Karpas-422 (cell line): ENCODE measurements around the gene SLC1A2. TPM values are rescaled to one million over a fixed set of nuclear protein-coding genes. Genes with fewer than 3 reads are reported as not detected.

Experiments
- DNase-seq: peaks from one replicate; pipeline ENCODE4 v3.0.0-alpha.2; 2015
- H2AFZ ChIP-seq: fragments of 200-600 bp; sonication (generic); 2 replicates; pipeline ENCODE4 v1.6.1; 2014; ENCODE audit warnings: antibody characterized with exemption, low read length, mixed read lengths
- H3K27ac ChIP-seq: fragments of 200-600 bp; sonication (generic); 2 replicates; pipeline ENCODE4 v1.5.1; 2014; ENCODE audit warnings: mild to moderate bottlenecking, low read length, moderate library complexity
- H3K27me3 ChIP-seq: fragments of 200-600 bp; sonication (generic); 2 replicates; pipeline ENCODE4 v1.6.1; 2014; ENCODE audit warnings: low read length, mixed read lengths
- H3K36me3 ChIP-seq: fragments of 200-600 bp; sonication (generic); 2 replicates; pipeline ENCODE4 v1.6.1; 2014; ENCODE audit warnings: low read length, mixed read lengths; ENCODE audit not compliant: insufficient read depth
- H3K4me1 ChIP-seq: fragments of 200-600 bp; sonication (generic); 2 replicates; pipeline ENCODE4 v1.6.1; 2014; ENCODE audit warnings: mild to moderate bottlenecking, low read length, mixed read lengths
- H3K4me2 ChIP-seq: fragments of 200-600 bp; sonication (generic); 2 replicates; pipeline ENCODE4 v1.6.1; 2014; ENCODE audit warnings: low read length, low read depth, mild to moderate bottlenecking; ENCODE audit not compliant: poor library complexity, severe bottlenecking
- H3K4me3 ChIP-seq: fragments of 200-600 bp; sonication (generic); 2 replicates; pipeline ENCODE4 v1.5.1; 2014; ENCODE audit warnings: mild to moderate bottlenecking, antibody characterized with exemption, low read length, mixed read lengths
- H3K79me2 ChIP-seq: fragments of 200-600 bp; sonication (generic); 2 replicates; pipeline ENCODE4 v1.6.1; 2014; ENCODE audit warnings: mild to moderate bottlenecking, low read length, mixed read lengths
- H3K9ac ChIP-seq: fragments of 200-600 bp; sonication (generic); 2 replicates; pipeline ENCODE4 v1.6.0; 2014; ENCODE audit warnings: low read length
- H3K9me2 ChIP-seq: fragments of 200-600 bp; sonication (generic), shearing (Covaris generic); replicated peaks from 2 replicates; pipeline ENCODE4 v1.6.0; 2014; ENCODE audit warnings: mild to moderate bottlenecking, low read length, moderate library complexity; ENCODE audit not compliant: insufficient read depth
- H3K9me3 ChIP-seq: fragments of 300-700, 200-600 bp; sonication (generic); 2 replicates; pipeline ENCODE4 v1.6.1; 2014; ENCODE audit warnings: low read length, mixed read lengths
- H4K20me1 ChIP-seq: fragments of 200-600 bp; sonication (generic); 2 replicates; pipeline ENCODE4 v1.6.1; 2014; ENCODE audit warnings: mild to moderate bottlenecking, antibody characterized with exemption, low read length, low read depth; ENCODE audit not compliant: insufficient read depth
- total RNA-seq: library from RNA; depleted of rRNA; stranded (reverse); fragments of >200 nt; shearing (Covaris generic); gene quantifications from 2 replicates; pipeline ENCODE4 v1.2.3, GENCODE V29; 2014; ENCODE audit warnings: low replicate concordance

The SLC1A2 gene
- total RNA-seq, 1 experiment from 2014 or later, result not detected

DNA sequence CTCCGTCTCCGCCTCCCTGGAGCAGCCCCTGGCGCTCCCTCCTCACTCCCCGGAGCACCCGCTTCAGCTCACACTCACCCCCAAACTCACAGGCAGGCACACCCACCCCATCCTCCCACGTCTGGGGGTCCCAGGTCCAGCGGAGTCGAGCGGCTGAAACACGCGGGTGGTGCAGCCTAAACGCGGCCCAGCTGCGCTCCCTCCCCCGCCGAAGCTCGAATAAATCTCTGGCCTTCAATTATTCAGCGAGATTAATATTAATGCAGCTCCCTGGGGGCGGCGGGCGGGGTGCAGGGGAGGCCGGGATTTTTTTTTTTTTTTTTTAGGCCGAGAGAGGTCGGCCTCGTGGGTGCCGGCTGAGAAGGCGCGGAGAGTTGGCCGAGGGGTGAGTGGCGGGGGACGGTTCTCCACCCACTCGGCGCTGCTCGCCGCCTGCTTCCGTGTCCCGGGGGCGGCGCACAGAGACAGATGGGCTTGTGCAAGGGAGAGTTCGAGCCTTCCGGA is 524 bp upstream of the SLC1A2 start:
- no peak overlapping the region for H3K27ac ChIP-seq
- DNase-seq, result no peak
- H3K9ac ChIP-seq, result no peak overlapping the region
- no peaks in the 10 kb centered on the region for H3K4me1 ChIP-seq
- H4K20me1 ChIP-seq, result no peaks in the 10 kb centered on the region
- H3K4me2 ChIP-seq, result no peak overlapping the region
- no peaks in the 10 kb centered on the region for H3K9me2 ChIP-seq
- no peaks in the 10 kb centered on the region for H3K36me3 ChIP-seq
- no peaks in the 10 kb centered on the region for H3K9me3 ChIP-seq
- no peaks in the 10 kb centered on the region for H3K79me2 ChIP-seq
- no peak overlapping the region for H3K4me3 ChIP-seq
- no peaks in the 10 kb centered on the region for H3K27me3 ChIP-seq
- no peak overlapping the region for H2AFZ ChIP-seq

DNA sequence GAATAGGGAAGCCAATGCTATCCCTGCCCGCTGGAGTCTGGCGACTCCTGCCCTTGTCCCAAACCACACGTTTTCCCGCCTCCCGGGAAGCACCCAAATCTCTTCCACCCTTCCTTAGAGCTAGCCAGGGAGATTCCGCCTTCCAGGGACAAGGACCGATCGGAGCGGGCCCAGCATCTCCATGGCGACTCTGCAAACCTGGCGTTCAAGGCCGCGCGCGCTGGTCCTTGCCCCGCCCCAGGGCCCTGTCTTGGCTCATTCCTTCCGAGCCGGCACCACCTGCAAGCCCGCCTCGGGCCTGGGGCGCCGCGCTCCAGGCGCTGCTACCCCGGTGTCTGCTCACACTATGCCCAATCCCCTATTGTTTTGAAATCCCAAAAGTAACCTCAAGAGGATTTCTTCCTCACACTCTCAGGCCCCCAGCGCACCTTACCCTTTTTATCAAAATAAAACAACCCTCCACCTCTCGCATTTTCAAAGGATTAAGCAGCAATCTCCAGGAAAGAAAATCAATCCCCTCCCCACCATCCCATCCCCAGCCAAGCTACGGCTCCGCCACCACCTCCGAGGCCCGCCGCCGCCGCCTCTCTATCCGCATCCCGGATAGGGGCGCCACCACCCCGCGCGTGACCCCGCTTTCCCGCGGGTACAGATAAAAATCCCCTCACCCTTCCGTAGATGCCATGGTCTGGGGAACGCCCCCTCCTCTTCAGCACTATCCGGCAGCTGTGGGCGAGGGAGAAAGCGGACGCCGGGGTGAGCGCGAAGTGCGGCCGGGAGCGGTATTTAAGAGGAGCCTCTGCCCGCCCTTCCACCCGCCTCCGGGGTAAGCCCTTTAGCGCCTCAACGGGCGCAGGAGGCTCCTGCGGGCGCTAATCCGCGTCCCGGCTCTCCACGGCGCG is 825 bp downstream of the SLC1A2 start:
- no peaks in the 10 kb centered on the region for H3K9me2 ChIP-seq
- H3K4me2 ChIP-seq, result no peak overlapping the region
- no peaks in the 10 kb centered on the region for H3K79me2 ChIP-seq
- H2AFZ ChIP-seq, result no peak overlapping the region
- no peak overlapping the region for H3K27ac ChIP-seq
- no peak overlapping the region for H3K9ac ChIP-seq
- no peaks in the 10 kb centered on the region for H3K27me3 ChIP-seq
- H3K9me3 ChIP-seq, result no peaks in the 10 kb centered on the region
- H3K4me1 ChIP-seq, result no peaks in the 10 kb centered on the region
- no peak overlapping the region for H3K4me3 ChIP-seq
- H4K20me1 ChIP-seq, result no peaks in the 10 kb centered on the region
- H3K36me3 ChIP-seq, result no peaks in the 10 kb centered on the region
- DNase-seq, result no peak

- Histone ChIP-seq H3K27me3 (no peaks in the 10 kb centered on the region), H2AFZ (no peak overlapping the region), H3K9me3 (no peaks in the 10 kb centered on the region), H3K4me1 (no peaks in the 10 kb centered on the region), H3K9me2 (no peaks in the 10 kb centered on the region), H3K9ac (no peak overlapping the region), H3K4me3 (no peak overlapping the region), H4K20me1 (no peaks in the 10 kb centered on the region), H3K79me2 (no peaks in the 10 kb centered on the region), H3K36me3 (no peaks in the 10 kb centered on the region), H3K27ac (no peak overlapping the region), H3K4me2 (no peak overlapping the region)
- DNase-seq, result no peak
Measured at GRCh38 chr11:35415487-35415886, 3.9 kb downstream of the SLC1A2 start.

DNA sequence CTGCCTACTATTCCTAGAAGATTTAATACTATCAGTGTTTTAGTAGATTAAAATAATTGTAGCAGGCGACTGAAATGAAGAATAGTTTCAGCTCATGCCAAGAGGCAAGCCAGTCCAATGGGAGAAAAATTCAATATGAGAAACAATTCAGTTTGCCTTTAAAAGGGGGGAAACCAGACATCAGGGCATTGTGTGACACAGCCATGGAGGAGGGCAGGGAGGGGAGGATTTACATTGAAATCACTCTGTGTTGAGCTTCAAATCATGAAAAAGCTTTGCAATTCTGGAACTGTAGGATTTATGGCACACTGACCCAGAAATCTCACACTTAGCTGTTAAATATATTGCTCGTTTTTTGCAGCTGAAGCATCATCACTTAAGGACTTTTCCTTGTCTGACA is 4.6 kb downstream of the SLC1A2 start:
- no peak overlapping the region for H3K27ac ChIP-seq
- no peak overlapping the region for H3K4me2 ChIP-seq
- no peaks in the 10 kb centered on the region for H3K79me2 ChIP-seq
- no peak overlapping the region for H3K9ac ChIP-seq
- no peaks in the 10 kb centered on the region for H3K9me2 ChIP-seq
- no peaks in the 10 kb centered on the region for H3K36me3 ChIP-seq
- no peaks in the 10 kb centered on the region for H3K9me3 ChIP-seq
- H2AFZ ChIP-seq, result no peak overlapping the region
- DNase-seq, result no peak
- no peaks in the 10 kb centered on the region for H3K27me3 ChIP-seq
- no peaks in the 10 kb centered on the region for H4K20me1 ChIP-seq
- no peaks in the 10 kb centered on the region for H3K4me1 ChIP-seq
- H3K4me3 ChIP-seq, result no peak overlapping the region

DNA sequence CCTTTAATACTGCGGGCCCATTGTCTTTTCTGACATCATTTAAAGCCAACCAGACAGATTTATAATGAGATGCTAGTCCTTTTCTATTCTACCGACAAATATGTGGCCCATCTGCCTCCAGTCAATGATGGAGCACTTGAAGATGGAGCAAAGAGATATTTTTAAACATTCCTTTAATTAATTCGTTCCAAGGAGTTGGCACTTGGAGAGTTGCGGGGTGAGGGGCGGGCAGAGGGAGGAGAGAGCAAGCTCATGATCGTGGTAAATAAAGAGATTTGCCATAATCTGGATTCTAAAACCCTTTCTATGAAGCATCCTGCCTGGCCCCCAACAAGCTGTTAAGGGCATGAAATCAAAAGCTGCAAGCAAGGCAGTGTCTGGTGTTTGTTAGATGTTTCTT is 5.0 kb downstream of the SLC1A2 start:
- Histone ChIP-seq H3K9me2 (no peaks in the 10 kb centered on the region), H3K4me3 (no peak overlapping the region), H3K79me2 (no peaks in the 10 kb centered on the region), H3K36me3 (no peaks in the 10 kb centered on the region), H2AFZ (no peak overlapping the region), H3K27ac (no peak overlapping the region), H3K9me3 (no peaks in the 10 kb centered on the region), H3K4me1 (no peaks in the 10 kb centered on the region), H3K9ac (no peak overlapping the region), H3K4me2 (no peak overlapping the region), H4K20me1 (no peaks in the 10 kb centered on the region), H3K27me3 (no peaks in the 10 kb centered on the region)
- no peak for DNase-seq

DNA sequence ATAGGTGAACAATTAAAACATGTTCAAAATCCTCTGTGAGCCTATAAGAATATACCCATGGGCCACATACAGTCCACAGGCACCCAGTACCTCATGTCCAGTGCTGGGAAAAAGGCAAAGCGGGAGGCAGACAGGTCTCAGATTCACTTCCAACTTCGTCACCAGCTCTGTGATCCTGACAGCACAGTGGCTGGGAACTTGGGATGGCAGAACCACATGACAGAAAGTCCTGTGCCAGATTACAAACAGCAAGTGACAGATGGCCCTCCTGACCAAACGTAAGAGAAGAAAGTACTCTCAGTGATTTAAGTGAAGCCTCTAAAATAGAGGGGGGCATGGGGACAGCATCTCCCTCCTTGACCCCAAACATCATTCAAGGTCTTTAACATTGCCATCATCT is 5.8 kb downstream of the SLC1A2 start:
- no peak overlapping the region for H3K4me2 ChIP-seq
- H3K27me3 ChIP-seq, result no peaks in the 10 kb centered on the region
- no peak for DNase-seq
- H3K4me3 ChIP-seq, result no peak overlapping the region
- no peaks in the 10 kb centered on the region for H3K36me3 ChIP-seq
- H3K27ac ChIP-seq, result no peak overlapping the region
- no peaks in the 10 kb centered on the region for H3K9me3 ChIP-seq
- H4K20me1 ChIP-seq, result no peaks in the 10 kb centered on the region
- H3K4me1 ChIP-seq, result no peaks in the 10 kb centered on the region
- no peaks in the 10 kb centered on the region for H3K9me2 ChIP-seq
- H3K9ac ChIP-seq, result no peak overlapping the region
- H3K79me2 ChIP-seq, result no peaks in the 10 kb centered on the region
- no peak overlapping the region for H2AFZ ChIP-seq

GRCh38 chr11:35412285-35412684 is 7.1 kb downstream of the SLC1A2 start:
- Histone ChIP-seq H3K9me2 (no peaks in the 10 kb centered on the region), H3K79me2 (no peaks in the 10 kb centered on the region), H3K4me1 (no peaks in the 10 kb centered on the region), H4K20me1 (no peaks in the 10 kb centered on the region), H3K4me3 (no peak overlapping the region), H3K4me2 (no peak overlapping the region), H3K36me3 (no peaks in the 10 kb centered on the region), H3K27ac (no peak overlapping the region), H3K27me3 (no peaks in the 10 kb centered on the region), H3K9me3 (no peaks in the 10 kb centered on the region), H2AFZ (no peak overlapping the region), H3K9ac (no peak overlapping the region)
- no peak for DNase-seq

- no peaks in the 10 kb centered on the region for H3K9me2 ChIP-seq
Measured at GRCh38 chr11:35407041-35407440, 12.3 kb downstream of the SLC1A2 start.

More at GRCh38 chr11:35407041-35407440, 12.3 kb downstream of the SLC1A2 start:
- no peaks in the 10 kb centered on the region for H3K36me3 ChIP-seq
- no peaks in the 10 kb centered on the region for H3K4me1 ChIP-seq
- H3K9me3 ChIP-seq, result no peaks in the 10 kb centered on the region
- no peak for DNase-seq
- no peaks in the 10 kb centered on the region for H3K79me2 ChIP-seq
- no peak overlapping the region for H2AFZ ChIP-seq
- H3K4me3 ChIP-seq, result no peak overlapping the region
- no peaks in the 10 kb centered on the region for H3K27me3 ChIP-seq
- no peak overlapping the region for H3K9ac ChIP-seq
- no peak overlapping the region for H3K27ac ChIP-seq
- no peak overlapping the region for H3K4me2 ChIP-seq
- H4K20me1 ChIP-seq, result no peaks in the 10 kb centered on the region
